GM23338 (cell line): ENCODE data around the gene ERP27. TPM values are rescaled to one million over a fixed set of nuclear protein-coding genes. Genes with fewer than 3 reads are reported as not detected.

Experiments used
- ATAC-seq: fragments of 200-7000 bp; cut with Tn5 transposase; 3 replicates; pipeline ENCODE4 v1.9.1; 2020
- DNase-seq: peaks from one replicate; pipeline ENCODE4 v3.0.0-alpha.2; 2015; ENCODE audit warnings: low spot score
- H2AFZ ChIP-seq: fragments of 200-600 bp; sonication (generic); 2 replicates; pipeline ENCODE4 v1.8.0; 2016; ENCODE audit warnings: antibody characterized with exemption, mild to moderate bottlenecking, moderate library complexity
- H3F3A ChIP-seq: fragments of 200-600 bp; sonication (generic); replicated peaks from 2 replicates; pipeline ENCODE4 v1.8.0; 2017; ENCODE audit warnings: antibody characterized with exemption, mixed run types, low read depth
- H3K27ac ChIP-seq: fragments of 200-600 bp; sonication (generic); 2 replicates; pipeline ENCODE4 v1.6.1; 2016; ENCODE audit warnings: low read depth
- H3K27me3 ChIP-seq: fragments of 200-600 bp; sonication (generic); 2 replicates; pipeline ENCODE4 v1.8.0; 2016; ENCODE audit warnings: mild to moderate bottlenecking, mixed run types, moderate library complexity; ENCODE audit not compliant: insufficient read depth
- H3K36me3 ChIP-seq: fragments of 200-600 bp; sonication (generic); 2 replicates; pipeline ENCODE4 v1.8.0; 2016; ENCODE audit warnings: mild to moderate bottlenecking; ENCODE audit not compliant: insufficient read depth
- H3K4me1 ChIP-seq: fragments of 200-600 bp; sonication (generic); 2 replicates; pipeline ENCODE4 v1.8.0; 2016; ENCODE audit warnings: mild to moderate bottlenecking, moderate library complexity; ENCODE audit not compliant: insufficient read depth
- H3K4me2 ChIP-seq: fragments of 200-600 bp; sonication (generic); 2 replicates; pipeline ENCODE4 v1.7.1; 2017; ENCODE audit warnings: mixed run types
- H3K4me3 ChIP-seq: fragments of 200-600 bp; sonication (generic); 2 replicates; pipeline ENCODE4 v1.6.1; 2016; ENCODE audit warnings: mixed run types
- H3K79me2 ChIP-seq: fragments of 200-600 bp; sonication (generic); replicated peaks from 2 replicates; pipeline ENCODE4 v1.8.0; 2017; ENCODE audit warnings: mild to moderate bottlenecking; ENCODE audit not compliant: insufficient read depth
- H3K9me2 ChIP-seq: fragments of 200-600 bp; sonication (generic); 2 replicates; pipeline ENCODE4 v1.8.0; 2017; ENCODE audit not compliant: insufficient read depth
- H4K20me1 ChIP-seq: fragments of 200-600 bp; sonication (generic); replicated peaks from 2 replicates; pipeline ENCODE4 v1.8.0; 2017; ENCODE audit warnings: mild to moderate bottlenecking; ENCODE audit not compliant: insufficient read depth
- H3K27ac Mint-ChIP-seq: 2 replicates; pipeline ENCODE4 v1.8.0; 2020; ENCODE audit warnings: inconsistent platforms, mild to moderate bottlenecking, moderate library complexity, mixed read lengths
- H3K27me3 Mint-ChIP-seq: 3 replicates; pipeline ENCODE4 v1.8.0; 2022; ENCODE audit warnings: low read depth, mild to moderate bottlenecking, moderate library complexity, mixed read lengths, inconsistent platforms; ENCODE audit not compliant: insufficient read depth, poor library complexity
- H3K36me3 Mint-ChIP-seq: 3 replicates; pipeline ENCODE4 v1.8.0; 2021; ENCODE audit warnings: low read depth, mild to moderate bottlenecking, inconsistent platforms, moderate library complexity, mixed read lengths
- H3K4me1 Mint-ChIP-seq: 3 replicates; pipeline ENCODE4 v1.8.0; 2020; ENCODE audit warnings: mild to moderate bottlenecking, inconsistent platforms, mixed read lengths
- H3K4me3 Mint-ChIP-seq: 3 replicates; pipeline ENCODE4 v1.8.0; 2021; ENCODE audit warnings: moderate library complexity, mild to moderate bottlenecking, inconsistent platforms, mixed read lengths
- H3K9me3 Mint-ChIP-seq: 3 replicates; pipeline ENCODE4 v1.8.0; 2020; ENCODE audit warnings: moderate library complexity, mild to moderate bottlenecking, inconsistent platforms, mixed read lengths
- CREB1 ChIP-seq: fragments of 250-450 bp; sonication (Bioruptor Pico); IDR thresholded peaks from 2 replicates; pipeline ENCODE4 v1.5.0; 2020; ENCODE audit warnings: low read depth, mild to moderate bottlenecking, moderate library complexity
- EZH2 ChIP-seq: fragments of 200-600 bp; sonication (generic); IDR thresholded peaks from one replicate; pipeline ENCODE4 v1.8.0; 2017; ENCODE audit warnings: antibody characterized with exemption, mild to moderate bottlenecking, low read depth; ENCODE audit not compliant: unreplicated experiment
- POLR2AphosphoS5 ChIP-seq: IDR thresholded peaks from 2 replicates; pipeline ENCODE4 v1.6.1; 2016; ENCODE audit warnings: antibody characterized with exemption, low read depth
- STAT1 ChIP-seq: IDR thresholded peaks from one replicate; pipeline ENCODE4 v1.6.1; 2016; ENCODE audit warnings: antibody characterized with exemption; ENCODE audit not compliant: unreplicated experiment
- ZNF114 ChIP-seq: fragments of 250-450 bp; sonication (Bioruptor Pico); IDR thresholded peaks from 2 replicates; pipeline ENCODE4 v1.5.0; 2020; ENCODE audit warnings: mild to moderate bottlenecking, moderate library complexity
- ZNF462 ChIP-seq: fragments of 250-450 bp; sonication (Bioruptor Pico); IDR thresholded peaks from 2 replicates; pipeline ENCODE4 v1.5.0; 2020; ENCODE audit warnings: mild to moderate bottlenecking, moderate library complexity
- polyA plus RNA-seq: library from polyadenylated mRNA; unstranded; fragments of >200 nt; fragmentation: Nextera tagmentation; extraction: Ambion mirVana; gene quantifications from 2 replicates; pipeline ENCODE4 v1.2.1, GENCODE V29; 2016
- total RNA-seq: library from RNA; depleted of rRNA; stranded (reverse); fragments of >200 nt; shearing (Covaris generic); gene quantifications from 2 replicates; pipeline ENCODE4 v1.2.3, GENCODE V29; 2014
- TF ChIP-seq, protein P1 (sequence below), 2 experiments: fragments of 200-600 bp in 1 of 2; sonication (generic) in 1 of 2; conservative IDR thresholded peaks; 2 replicates each; pipeline versions ENCODE4 v1.5.1 to v1.6.1; 2016 to 2017; ENCODE audit warnings: antibody characterized with exemption in 2 of 2, low read depth in 2 of 2, mild to moderate bottlenecking in 2 of 2, moderate library complexity in 1 of 2

Gene ERP27
- total and polyA plus RNA-seq, 2 experiments from 2014 or later: not detected

- H3K36me3 Mint-ChIP-seq: no peaks in the 10 kb centered on the region
- no peak for DNase-seq
- TF ChIP-seq STAT1 (no peak), POLR2AphosphoS5 (no peak), ZNF462 (CRISPR knock-in tag) (no peak), EZH2 (no peak), ZNF114 (CRISPR knock-in tag) (no peak), CREB1 (CRISPR knock-in tag) (no peak)
- TF ChIP-seq, protein P1, sequence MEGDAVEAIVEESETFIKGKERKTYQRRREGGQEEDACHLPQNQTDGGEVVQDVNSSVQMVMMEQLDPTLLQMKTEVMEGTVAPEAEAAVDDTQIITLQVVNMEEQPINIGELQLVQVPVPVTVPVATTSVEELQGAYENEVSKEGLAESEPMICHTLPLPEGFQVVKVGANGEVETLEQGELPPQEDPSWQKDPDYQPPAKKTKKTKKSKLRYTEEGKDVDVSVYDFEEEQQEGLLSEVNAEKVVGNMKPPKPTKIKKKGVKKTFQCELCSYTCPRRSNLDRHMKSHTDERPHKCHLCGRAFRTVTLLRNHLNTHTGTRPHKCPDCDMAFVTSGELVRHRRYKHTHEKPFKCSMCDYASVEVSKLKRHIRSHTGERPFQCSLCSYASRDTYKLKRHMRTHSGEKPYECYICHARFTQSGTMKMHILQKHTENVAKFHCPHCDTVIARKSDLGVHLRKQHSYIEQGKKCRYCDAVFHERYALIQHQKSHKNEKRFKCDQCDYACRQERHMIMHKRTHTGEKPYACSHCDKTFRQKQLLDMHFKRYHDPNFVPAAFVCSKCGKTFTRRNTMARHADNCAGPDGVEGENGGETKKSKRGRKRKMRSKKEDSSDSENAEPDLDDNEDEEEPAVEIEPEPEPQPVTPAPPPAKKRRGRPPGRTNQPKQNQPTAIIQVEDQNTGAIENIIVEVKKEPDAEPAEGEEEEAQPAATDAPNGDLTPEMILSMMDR (conservative IDR thresholded peaks at IDR 0.05; ENCODE audit: low read depth in 2 of 2): no peak
- ATAC-seq: no peak
- H3K36me3 ChIP-seq: no peaks in the 10 kb centered on the region
- 0 out of 2 replicates have a peak, but pooled peaks cover 3% of the 10 kb centered on the region for H3K9me2 ChIP-seq
- no peak overlapping the region for H3K4me3 ChIP-seq
- H3K4me1 Mint-ChIP-seq: peaks cover 4% of the 10 kb centered on the region; the same call in 1 of the 3 replicates
- no peak overlapping the region for H3K27ac Mint-ChIP-seq
- H3K27me3 Mint-ChIP-seq: peaks cover 2% of the 10 kb centered on the region
- no peaks in the 10 kb centered on the region for H3K4me1 ChIP-seq
- no peaks in the 10 kb centered on the region for H3K79me2 ChIP-seq
- no peak overlapping the region for H2AFZ ChIP-seq
- H3K9me3 Mint-ChIP-seq: no peaks in the 10 kb centered on the region
- no peak overlapping the region for H3K27ac ChIP-seq
- H4K20me1 ChIP-seq: no peaks in the 10 kb centered on the region
- H3F3A ChIP-seq: no peaks in the 10 kb centered on the region
- H3K4me3 Mint-ChIP-seq: no peak overlapping the region
- no peaks in the 10 kb centered on the region for H3K27me3 ChIP-seq
- H3K4me2 ChIP-seq: no peak overlapping the region
Observed at GRCh38 chr12:14903386-14904098, 34.8 kb downstream of the ERP27 start.
